GM21423 (cell line): ENCODE measurements around the gene ODF4.

Source experiments
- ATAC-seq: cut with Tn5 transposase; IDR thresholded peaks from one replicate; pipeline ENCODE4 v1.9.1; 2021; ENCODE audit warnings: mild to moderate bottlenecking, moderate library complexity; ENCODE audit not compliant: unreplicated experiment

The ODF4 gene

GRCh38 chr17:8339540-8339939, at the start of gene ODF4:
Gene ODF4 (plus strand): TSS chr17:8339840. CDS start chr17:8340052, 212 bp downstream.
- no peak for ATAC-seq

- ATAC-seq = no peak
These were observed 49.6 kb upstream of the ODF4 start for GRCh38 chr17:8290043-8290442.

- no peak for ATAC-seq
These were observed 46.8 kb upstream of the ODF4 start for GRCh38 chr17:8292639-8293395.

- no peak for ATAC-seq
These were observed 45.3 kb upstream of the ODF4 start for GRCh38 chr17:8294361-8294760.

- ATAC-seq = no peak
These were observed 44.8 kb upstream of the ODF4 start for GRCh38 chr17:8294814-8295316.

GRCh38 chr17:8300226-8300625, 39.4 kb upstream of the ODF4 start:
- ATAC-seq = no peak

- ATAC-seq = no peak
These were observed 38.9 kb upstream of the ODF4 start for GRCh38 chr17:8300627-8301242.

GRCh38 chr17:8310601-8311123, 29.0 kb upstream of the ODF4 start:
- ATAC-seq = no peak

- ATAC-seq = no peak
These were observed 28.4 kb upstream of the ODF4 start for GRCh38 chr17:8311131-8311790.

- no peak for ATAC-seq
These were observed 27.4 kb upstream of the ODF4 start for GRCh38 chr17:8312251-8312650.

- ATAC-seq = no peak
These were observed 26.7 kb upstream of the ODF4 start for GRCh38 chr17:8312726-8313600.

- no peak for ATAC-seq
These were observed 24.6 kb upstream of the ODF4 start for GRCh38 chr17:8314797-8315763.

- ATAC-seq = no peak
These were observed 23.8 kb upstream of the ODF4 start for GRCh38 chr17:8315764-8316217.

- no peak for ATAC-seq
These were observed 21.4 kb upstream of the ODF4 start for GRCh38 chr17:8318010-8318935.

GRCh38 chr17:8320262-8320661, 19.4 kb upstream of the ODF4 start:
- ATAC-seq = no peak

GRCh38 chr17:8320990-8321389, 18.6 kb upstream of the ODF4 start:
- no peak for ATAC-seq

- no peak for ATAC-seq
These were observed 17.6 kb upstream of the ODF4 start for GRCh38 chr17:8322061-8322460.

GRCh38 chr17:8324132-8324531, 15.5 kb upstream of the ODF4 start:
- no peak for ATAC-seq
